NCI-H1694 treated with DMSO at 0.1 percent for 48 hours (cell line): ENCODE results near the gene MR1.

Experiments used
- DNase-seq: peaks from one replicate; lab custom pipeline; 2025; lab: John Stamatoyannopoulos, UW

Gene MR1

DNA sequence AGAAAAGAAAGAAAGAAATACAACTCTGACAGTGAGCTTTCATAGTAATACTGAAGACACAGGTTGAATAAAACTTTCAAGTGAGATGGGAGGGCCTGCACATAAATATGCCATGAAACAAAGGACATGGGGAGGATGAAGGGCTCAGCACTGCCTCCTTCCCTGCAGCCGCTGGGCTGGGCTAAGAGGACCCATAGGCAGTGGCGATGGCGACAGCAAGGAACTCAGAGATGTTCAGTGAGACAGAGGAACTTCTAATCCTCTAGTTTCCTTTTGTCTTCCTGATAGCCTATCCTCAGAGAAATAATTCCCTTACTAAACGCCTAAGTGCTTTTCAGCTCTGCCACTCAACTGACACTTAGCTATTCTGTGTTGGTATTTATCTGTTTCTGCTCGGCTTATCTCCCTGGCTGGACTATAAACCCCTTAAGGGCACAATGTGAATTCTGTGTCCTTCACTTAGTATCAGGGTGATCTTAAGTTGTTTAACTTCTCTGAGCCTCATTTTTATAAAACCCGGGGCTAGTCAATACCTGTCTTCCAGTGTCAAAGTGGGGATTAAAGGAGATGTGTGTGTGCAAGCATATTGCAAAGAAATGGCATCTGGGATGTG is 30.3 kb downstream of the MR1 start:
- DNase-seq: no peak

DNA sequence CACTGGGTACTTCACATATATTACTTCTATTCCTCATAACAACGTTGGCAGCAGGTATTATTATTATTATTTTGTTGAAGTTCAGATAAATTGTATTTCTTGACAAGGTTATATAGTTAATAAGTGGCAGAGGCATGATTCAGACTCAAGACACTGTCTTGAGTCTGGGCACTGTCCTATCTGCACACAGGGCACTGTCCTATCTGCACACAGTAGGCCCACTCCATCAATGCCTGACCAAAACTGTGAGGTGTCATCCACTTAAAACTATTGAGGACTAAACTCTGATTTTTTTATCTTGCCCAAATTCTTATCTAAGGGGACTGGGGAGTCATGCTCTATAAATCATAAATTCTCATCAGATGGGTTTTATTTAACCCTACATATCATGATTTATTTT is 30.9 kb downstream of the MR1 start:
- DNase-seq: no peak

DNA sequence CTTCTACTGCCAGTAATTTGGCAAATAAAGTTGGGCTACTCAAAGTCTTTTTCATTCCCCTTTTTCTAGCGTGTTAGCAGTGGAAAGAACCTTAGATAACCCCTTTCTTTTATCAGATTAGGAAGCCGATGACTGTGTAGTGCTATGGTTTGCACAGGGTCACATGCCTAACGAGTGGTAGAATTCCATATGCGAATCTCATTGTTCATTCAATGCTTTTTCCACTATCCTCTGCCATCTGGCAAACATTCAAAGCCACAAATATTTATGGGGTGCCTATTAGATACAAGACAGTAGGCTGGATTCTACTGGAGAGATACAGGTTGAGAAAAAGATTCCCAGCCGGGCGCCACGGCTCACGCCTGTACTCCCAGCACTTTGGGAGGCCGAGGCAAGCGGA is 39.9 kb downstream of the MR1 start:
- no peak for DNase-seq

DNA sequence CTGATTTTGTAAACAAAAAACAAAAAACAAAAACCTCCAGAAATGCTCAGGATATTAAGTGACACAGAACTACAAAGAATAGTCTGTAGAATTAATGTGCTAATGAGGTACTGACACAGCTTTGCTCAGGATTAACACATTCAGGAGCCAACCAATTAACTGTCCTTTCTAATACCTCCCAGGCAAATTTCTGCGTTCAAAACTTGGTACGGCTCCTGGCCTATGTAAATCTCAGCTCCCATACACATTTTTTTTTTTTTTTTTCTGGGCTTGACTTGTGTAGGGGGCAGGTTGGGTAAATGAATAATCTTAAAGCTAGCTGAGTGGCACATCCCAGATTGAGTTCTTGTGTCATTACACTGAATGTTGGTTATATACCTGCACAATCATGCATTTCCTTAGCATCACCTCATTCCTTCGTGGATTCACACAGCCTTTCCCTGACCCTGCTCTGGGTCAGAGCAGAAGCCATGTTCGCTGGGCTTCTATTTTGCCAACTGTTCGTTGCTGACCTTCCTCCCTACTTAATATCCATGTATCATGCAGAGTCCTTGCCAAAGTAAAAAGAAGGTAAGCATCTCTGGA is 42.1 kb downstream of the MR1 start:
- DNase-seq: no peak

- no peak for DNase-seq
Measured at GRCh38 chr1:181076852-181077251, 43.1 kb downstream of the MR1 start.

DNA sequence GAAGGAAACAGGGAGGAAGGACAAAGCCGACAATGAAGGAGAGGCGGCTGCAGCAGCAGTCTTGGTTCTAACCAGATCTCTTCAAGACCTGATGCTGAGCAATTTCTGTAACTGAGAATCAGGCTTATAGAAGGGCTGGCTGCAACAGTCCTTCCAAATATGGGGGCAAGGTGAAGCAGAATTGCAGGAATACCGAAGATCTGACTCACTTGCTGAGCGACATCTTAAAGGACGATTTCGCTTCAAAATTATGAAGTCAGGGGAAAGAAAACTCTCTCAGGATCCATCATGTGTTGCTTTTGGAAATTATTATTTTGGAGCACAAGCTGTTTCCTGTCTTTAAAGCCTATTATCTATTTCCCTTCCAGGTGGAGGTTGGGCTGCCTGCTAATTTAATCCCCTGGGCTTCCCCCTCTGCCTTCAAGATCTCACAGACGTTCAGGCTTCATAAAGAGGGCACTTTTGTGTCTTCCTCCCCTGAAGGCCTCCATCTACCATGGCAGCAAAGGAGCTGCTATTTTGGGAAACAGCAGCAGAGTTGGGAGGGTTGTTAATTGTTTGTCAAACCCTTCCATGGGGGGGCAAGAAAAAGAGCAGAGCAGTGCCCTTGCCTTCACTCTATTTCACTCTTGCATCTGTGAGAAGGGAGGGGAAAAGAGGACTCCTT is 43.9 kb downstream of the MR1 start:
- no peak for DNase-seq

- no peak for DNase-seq
Measured at GRCh38 chr1:181079382-181079781, 45.6 kb downstream of the MR1 start.

GRCh38 chr1:181079920-181080319 is 46.1 kb downstream of the MR1 start:
- DNase-seq: no peak

- no peak for DNase-seq
Measured at GRCh38 chr1:181080556-181080955, 46.8 kb downstream of the MR1 start.

DNA sequence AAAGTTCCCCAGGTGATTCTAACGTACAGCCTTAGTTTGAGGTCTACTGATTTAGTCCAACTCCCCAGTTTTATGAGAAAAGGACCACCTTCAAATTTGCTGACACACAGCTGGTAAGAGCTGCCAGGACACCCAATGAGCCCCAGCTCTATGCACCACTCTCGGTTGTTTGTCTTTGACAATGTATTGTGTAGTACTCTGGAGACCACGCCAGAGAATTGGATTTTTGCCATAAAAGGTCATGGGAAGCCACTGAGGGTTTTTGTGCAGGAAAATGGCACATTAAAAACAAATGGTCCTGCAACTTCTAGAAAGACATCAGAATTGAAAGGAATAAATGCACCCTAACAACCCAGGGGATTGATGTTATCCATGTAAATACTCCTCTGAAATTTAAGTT is 47.6 kb downstream of the MR1 start:
- DNase-seq: no peak

DNA sequence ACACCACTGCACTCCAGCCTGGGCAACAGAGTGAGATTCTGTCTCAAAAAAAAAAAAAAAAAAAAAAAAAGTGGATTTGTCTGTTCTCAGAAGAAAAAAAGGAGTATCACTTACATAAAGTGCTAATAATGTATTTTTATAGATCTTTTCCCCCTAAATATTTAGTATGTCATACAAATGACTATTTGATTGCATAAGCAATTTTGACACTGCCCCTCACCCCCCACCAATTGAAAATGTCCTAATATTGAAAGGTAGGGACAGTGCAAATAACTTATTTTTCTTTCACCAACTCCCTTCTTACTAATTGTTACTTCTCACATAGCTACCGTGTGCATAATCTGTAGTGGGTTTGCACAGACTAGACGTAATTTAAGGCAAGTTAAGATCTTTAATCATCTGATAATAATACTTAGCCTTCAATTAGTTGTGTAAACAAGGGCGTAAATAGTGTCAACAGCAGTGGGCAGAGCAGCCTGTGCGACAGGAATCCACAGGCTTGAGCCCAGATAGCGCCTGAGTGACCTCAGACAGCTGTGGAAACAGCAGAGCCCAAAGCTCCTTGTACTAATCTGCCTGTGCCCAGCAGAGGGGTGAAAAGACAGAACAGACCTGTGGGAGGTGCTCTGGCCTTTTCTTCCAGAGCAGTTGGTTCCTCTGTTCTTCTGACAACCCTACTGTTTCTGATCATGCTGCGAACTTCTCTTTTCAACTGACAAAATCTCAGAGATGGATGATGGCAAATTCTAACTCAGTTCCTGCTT is 50.2 kb downstream of the MR1 start:
- DNase-seq: peak; percentile 62

GRCh38 chr1:181084606-181084969 is 50.8 kb downstream of the MR1 start:
- DNase-seq: no peak

GRCh38 chr1:181086091-181086490 is 52.3 kb downstream of the MR1 start:
- no peak for DNase-seq

DNA sequence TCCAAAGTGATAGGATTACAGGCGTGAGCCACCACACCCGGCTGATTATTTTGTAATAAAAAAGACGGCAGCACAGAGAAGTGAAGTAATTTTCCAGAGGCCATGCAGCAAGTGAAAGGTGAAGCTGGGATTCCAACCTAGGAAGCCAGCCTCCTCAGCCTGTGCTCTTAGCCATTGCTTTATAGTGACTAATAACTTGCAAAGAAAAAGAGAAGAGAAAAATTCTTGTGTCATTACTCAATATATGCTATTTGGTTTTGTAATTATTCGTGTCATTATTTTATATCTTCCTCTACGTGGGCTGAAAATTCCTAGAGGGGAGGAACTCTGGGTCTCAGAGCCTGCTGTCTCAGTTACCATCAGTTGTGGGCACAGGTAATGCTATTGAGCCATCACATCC is 53.1 kb downstream of the MR1 start:
- no peak for DNase-seq

GRCh38 chr1:181087400-181087901 is 53.7 kb downstream of the MR1 start:
- no peak for DNase-seq

GRCh38 chr1:181088079-181089016 is 54.6 kb downstream of the MR1 start, which contains the start of gene IER5:
TSS of gene IER5 (plus strand) at chr1:181088700. CDS start at chr1:181088903, 203 bp downstream.
- DNase-seq: peak; percentile 94

- no peak for DNase-seq
Measured at GRCh38 chr1:181089017-181089675, 55.4 kb downstream of the MR1 start.

DNA sequence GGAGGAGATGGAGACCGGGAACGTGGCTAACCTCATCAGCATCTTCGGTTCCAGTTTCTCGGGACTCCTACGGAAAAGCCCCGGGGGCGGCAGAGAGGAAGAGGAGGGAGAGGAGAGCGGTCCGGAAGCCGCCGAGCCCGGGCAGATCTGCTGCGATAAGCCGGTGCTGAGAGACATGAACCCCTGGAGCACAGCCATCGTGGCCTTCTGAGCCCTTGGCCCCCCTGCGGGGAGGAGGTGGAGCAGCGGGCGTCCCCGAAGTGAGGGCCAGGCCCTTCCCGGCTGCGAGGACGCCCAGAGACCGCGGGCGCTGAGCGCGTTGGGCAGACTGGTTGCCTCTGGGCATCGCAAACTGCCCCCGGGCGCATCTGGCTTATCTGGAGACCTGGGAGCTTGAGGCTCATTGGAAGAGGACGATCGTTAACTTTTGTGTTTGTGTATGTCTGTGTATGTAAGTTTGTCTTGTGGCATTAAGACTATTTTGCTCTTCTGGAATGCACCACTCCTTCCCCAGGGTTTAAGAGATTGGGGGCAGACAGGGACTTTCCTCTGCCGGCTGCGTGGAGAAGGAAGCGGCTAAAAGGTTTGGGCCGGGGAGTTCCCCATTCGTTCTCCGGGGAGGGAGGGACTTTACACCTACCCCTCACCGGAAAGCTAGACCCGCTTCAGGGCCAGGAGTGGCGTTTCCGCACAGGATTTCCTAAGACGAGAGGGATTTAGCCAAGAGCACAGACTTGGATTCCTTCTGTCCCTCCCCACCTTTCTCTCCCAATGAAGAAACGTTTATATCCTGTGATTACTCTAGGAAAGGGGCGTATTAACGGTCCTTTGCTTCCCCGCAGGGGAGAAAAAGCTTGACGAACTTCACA is 56.1 kb downstream of the MR1 start:
- DNase-seq: no peak

GRCh38 chr1:181090641-181091126 is 56.9 kb downstream of the MR1 start:
- DNase-seq: no peak
